HL-60 (cell line): Measurements from ENCODE around the gene GADD45A.

Source experiments
- DNase-seq, 2 experiments: peaks; one replicate each; pipeline ENCODE4 v3.0.0-alpha.2; 2010 to 2020; ENCODE audit warnings: low read depth in 1 of 2, low spot score in 1 of 2
- H3K27ac ChIP-seq: fragments of 250-450 bp; sonication (Bioruptor Pico); replicated peaks from 2 replicates; pipeline ENCODE4 v1.5.1; 2020; ENCODE audit warnings: mild to moderate bottlenecking, moderate library complexity
- H3K27me3 ChIP-seq: fragments of 250-450 bp; sonication (Bioruptor Pico); 2 replicates; pipeline ENCODE4 v1.5.1; 2021; ENCODE audit warnings: mild to moderate bottlenecking, moderate library complexity; ENCODE audit not compliant: insufficient read depth, poor library complexity, severe bottlenecking
- H3K4me3 ChIP-seq: replicated peaks from 2 replicates; pipeline ENCODE4 v1.5.1; 2011; ENCODE audit warnings: mild to moderate bottlenecking, control low read depth, low read length; ENCODE audit not compliant: insufficient read depth
- GABPA ChIP-seq: IDR thresholded peaks from 2 replicates; pipeline ENCODE4 v1.6.1; 2012; ENCODE audit warnings: low read depth
- POLR2AphosphoS5 ChIP-seq: IDR thresholded peaks from 2 replicates; pipeline ENCODE4 v1.6.1; 2012; ENCODE audit warnings: low read depth
- REST ChIP-seq: IDR thresholded peaks from 2 replicates; pipeline ENCODE4 v1.6.1; 2012; ENCODE audit warnings: low read depth; ENCODE audit not compliant: insufficient replicate concordance
- SPI1 ChIP-seq: IDR thresholded peaks from 2 replicates; pipeline ENCODE4 v1.6.1; 2012; ENCODE audit warnings: low read depth, mild to moderate bottlenecking, borderline replicate concordance
- TF ChIP-seq, protein P1 (sequence below): IDR thresholded peaks from one replicate; pipeline ENCODE4 v1.5.1; 2011; ENCODE audit warnings: low read length, control low read depth, inconsistent platforms; ENCODE audit not compliant: insufficient read depth

The GADD45A gene

GRCh38 chr1:67700692-67701410, 15.8 kb downstream of the GADD45A start:
- TF ChIP-seq GABPA (no peak), SPI1 (no peak), POLR2AphosphoS5 (no peak), REST (no peak)
- TF ChIP-seq, protein P1, sequence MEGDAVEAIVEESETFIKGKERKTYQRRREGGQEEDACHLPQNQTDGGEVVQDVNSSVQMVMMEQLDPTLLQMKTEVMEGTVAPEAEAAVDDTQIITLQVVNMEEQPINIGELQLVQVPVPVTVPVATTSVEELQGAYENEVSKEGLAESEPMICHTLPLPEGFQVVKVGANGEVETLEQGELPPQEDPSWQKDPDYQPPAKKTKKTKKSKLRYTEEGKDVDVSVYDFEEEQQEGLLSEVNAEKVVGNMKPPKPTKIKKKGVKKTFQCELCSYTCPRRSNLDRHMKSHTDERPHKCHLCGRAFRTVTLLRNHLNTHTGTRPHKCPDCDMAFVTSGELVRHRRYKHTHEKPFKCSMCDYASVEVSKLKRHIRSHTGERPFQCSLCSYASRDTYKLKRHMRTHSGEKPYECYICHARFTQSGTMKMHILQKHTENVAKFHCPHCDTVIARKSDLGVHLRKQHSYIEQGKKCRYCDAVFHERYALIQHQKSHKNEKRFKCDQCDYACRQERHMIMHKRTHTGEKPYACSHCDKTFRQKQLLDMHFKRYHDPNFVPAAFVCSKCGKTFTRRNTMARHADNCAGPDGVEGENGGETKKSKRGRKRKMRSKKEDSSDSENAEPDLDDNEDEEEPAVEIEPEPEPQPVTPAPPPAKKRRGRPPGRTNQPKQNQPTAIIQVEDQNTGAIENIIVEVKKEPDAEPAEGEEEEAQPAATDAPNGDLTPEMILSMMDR: no peak
- Histone ChIP-seq H3K27me3 (no peaks in the 10 kb centered on the region), H3K27ac (no peak overlapping the region), H3K4me3 (no peak overlapping the region)
- no peak for DNase-seq

DNA sequence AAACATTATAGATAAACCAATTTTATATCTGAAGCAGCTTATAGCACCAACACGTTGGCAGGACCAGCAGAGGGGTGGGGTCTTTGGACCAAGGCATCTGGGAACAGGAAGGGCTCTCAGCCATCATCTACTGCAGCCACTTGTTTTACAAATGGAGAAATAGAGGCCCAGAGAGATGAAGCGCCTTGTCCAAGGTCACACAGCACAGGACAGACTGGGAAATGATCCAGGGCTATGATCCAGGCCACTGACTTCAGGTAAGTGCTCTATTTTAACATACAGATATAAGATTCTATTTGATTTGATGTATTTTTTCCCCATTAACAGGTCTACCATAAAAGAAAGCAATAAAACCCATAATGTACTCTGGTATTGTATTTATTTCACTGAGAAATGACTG, 16.9 kb downstream of the GADD45A start:
- Histone ChIP-seq H3K4me3 (no peak overlapping the region), H3K27ac (no peak overlapping the region), H3K27me3 (no peaks in the 10 kb centered on the region)
- TF ChIP-seq REST (no peak), SPI1 (no peak), POLR2AphosphoS5 (no peak)
- TF ChIP-seq, protein P1: no peak
- no peak for DNase-seq

DNA sequence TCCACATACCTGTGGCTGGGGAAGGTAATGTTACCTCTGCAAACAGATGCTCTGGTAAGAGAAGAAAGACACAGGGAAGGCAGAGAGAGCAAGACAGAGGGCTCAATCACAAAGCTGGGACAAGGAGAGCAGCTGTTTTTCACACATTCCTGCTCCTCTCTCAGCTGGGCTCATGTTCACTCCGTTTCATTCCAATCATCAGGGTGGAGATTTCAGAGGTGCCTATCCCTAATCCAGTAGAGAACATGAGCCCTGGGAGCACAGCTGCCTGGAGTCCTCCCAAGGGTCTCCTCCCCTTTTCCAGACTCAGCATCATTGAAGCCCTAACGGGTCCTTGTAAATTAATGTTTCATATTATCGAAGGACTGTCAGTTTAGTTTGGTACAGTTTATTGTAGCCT, 19.4 kb downstream of the GADD45A start:
- no peak overlapping the region for H3K27ac ChIP-seq
- TF ChIP-seq SPI1: no peak
- TF ChIP-seq, protein P1: no peak
- TF ChIP-seq POLR2AphosphoS5: no peak
- no peak for TF ChIP-seq GABPA
- TF ChIP-seq REST: no peak
- no peak overlapping the region for H3K4me3 ChIP-seq
- DNase-seq: no peak
- no peaks in the 10 kb centered on the region for H3K27me3 ChIP-seq
